ENCODE data around the gene DENND1A.

Gene DENND1A

DNA sequence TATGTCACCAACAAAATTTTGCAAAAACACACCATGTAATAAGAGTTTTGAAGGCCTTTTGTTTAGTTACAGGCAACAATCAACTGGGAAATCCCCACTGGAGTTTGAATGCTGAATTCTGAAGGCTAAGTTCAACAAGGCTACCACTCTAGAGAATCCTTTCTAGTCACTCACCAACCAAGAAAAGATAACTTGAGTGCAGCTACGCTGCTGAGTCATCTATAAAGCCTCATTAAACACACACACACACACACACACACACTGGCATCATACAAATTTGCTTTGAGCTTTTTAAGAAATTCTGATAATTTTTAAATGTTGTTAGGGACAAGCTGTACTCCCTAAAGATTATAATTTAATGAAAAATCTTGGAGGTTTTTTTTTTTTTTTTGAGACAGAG, 219.6 kb downstream of the DENND1A start:
- H3K36me3 ChIP-seq (ENCODE audit: control insufficient read depth in 2 of 2, insufficient read depth in 2 of 2, low read length in 2 of 2): no peaks in the 10 kb centered on the region
- no peak overlapping the region for H3K27ac ChIP-seq (ENCODE audit: low read length)
- H3K4me1 ChIP-seq (ENCODE audit: control insufficient read depth, insufficient read depth, low read length): no peaks in the 10 kb centered on the region
- no peak overlapping the region for H3K4me3 ChIP-seq (ENCODE audit: low read length in 2 of 2)
- H3K9ac ChIP-seq (ENCODE audit: low read length in 2 of 2): no peak overlapping the region
- H3K27me3 ChIP-seq (ENCODE audit: control insufficient read depth in 1 of 2, insufficient read depth in 2 of 2, low read length in 2 of 2): no peaks in the 10 kb centered on the region
- H3K9me3 ChIP-seq (ENCODE audit: control insufficient read depth in 2 of 2, low read length in 2 of 2): no peaks in the 10 kb centered on the region

DNA sequence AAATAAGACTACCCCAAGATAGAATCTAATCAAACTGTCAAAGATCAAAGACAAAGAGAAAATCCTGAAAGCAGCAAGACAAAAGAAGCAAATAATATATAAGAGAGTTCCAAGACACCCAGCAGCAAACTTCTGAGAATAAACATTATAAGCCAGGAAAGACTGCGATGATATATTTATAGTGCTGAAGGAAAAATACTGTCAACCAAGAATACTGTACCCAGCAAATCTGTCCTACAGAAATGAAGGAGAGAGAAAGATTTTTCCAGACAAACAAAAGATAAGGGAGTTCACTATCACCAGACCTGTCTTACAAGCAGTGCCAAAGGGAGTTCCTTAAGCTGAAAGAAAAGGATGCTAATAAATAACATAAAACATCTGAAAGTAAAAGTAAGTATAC, 227.4 kb downstream of the DENND1A start:
- H3K27me3 ChIP-seq (ENCODE audit: control insufficient read depth in 1 of 2, insufficient read depth in 2 of 2, low read length in 2 of 2): no peaks in the 10 kb centered on the region
- no peak overlapping the region for H3K27ac ChIP-seq (ENCODE audit: low read length)
- H3K36me3 ChIP-seq (ENCODE audit: control insufficient read depth in 2 of 2, insufficient read depth in 2 of 2, low read length in 2 of 2): no peaks in the 10 kb centered on the region
- no peak overlapping the region for H3K4me3 ChIP-seq (ENCODE audit: low read length in 2 of 2)
- H3K9ac ChIP-seq (ENCODE audit: low read length in 2 of 2): no peak overlapping the region
- peaks cover 4 to 9% of the 10 kb centered on the region in 2 donors for H3K9me3 ChIP-seq (ENCODE audit: control insufficient read depth in 2 of 2, low read length in 2 of 2)
- H3K4me1 ChIP-seq (ENCODE audit: control insufficient read depth, insufficient read depth, low read length): no peaks in the 10 kb centered on the region

DNA sequence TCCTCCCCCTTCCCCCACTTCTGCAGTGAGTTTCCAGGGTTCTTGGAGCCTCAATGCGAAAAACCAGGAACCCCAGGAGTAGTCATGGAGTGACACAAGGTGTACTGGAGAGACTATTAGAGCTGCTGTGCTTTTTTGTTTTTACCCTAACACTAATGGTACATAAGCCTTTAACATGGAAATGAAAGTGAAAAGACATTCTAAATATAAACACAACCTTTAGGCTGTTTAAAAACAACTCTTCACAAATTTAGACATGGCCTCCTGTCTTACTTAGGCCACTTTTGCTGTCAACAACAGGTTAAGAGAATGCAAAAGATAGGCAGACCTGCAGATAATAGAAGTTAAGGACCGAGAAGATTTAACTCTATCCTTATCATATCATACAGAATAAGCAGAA, 232.2 kb downstream of the DENND1A start:
- Histone ChIP-seq H3K4me1 (ENCODE audit: control insufficient read depth, insufficient read depth, low read length) (no peaks in the 10 kb centered on the region), H3K9ac (ENCODE audit: low read length in 2 of 2) (no peak overlapping the region), H3K9me3 (ENCODE audit: control insufficient read depth in 2 of 2, low read length in 2 of 2) (peaks cover 3 to 4% of the 10 kb centered on the region in 2 donors), H3K27ac (ENCODE audit: low read length) (no peak overlapping the region), H3K4me3 (ENCODE audit: low read length in 2 of 2) (no peak overlapping the region), H3K27me3 (ENCODE audit: control insufficient read depth in 1 of 2, insufficient read depth in 2 of 2, low read length in 2 of 2) (no peaks in the 10 kb centered on the region), H3K36me3 (ENCODE audit: control insufficient read depth in 2 of 2, insufficient read depth in 2 of 2, low read length in 2 of 2) (no peaks in the 10 kb centered on the region)

- Histone ChIP-seq H3K27ac (ENCODE audit: low read length) (no peak overlapping the region), H3K9ac (ENCODE audit: low read length in 2 of 2) (no peak overlapping the region), H3K4me1 (ENCODE audit: control insufficient read depth, insufficient read depth, low read length) (no peaks in the 10 kb centered on the region), H3K4me3 (ENCODE audit: low read length in 2 of 2) (no peak overlapping the region), H3K27me3 (ENCODE audit: control insufficient read depth in 1 of 2, insufficient read depth in 2 of 2, low read length in 2 of 2) (no peaks in the 10 kb centered on the region), H3K36me3 (ENCODE audit: control insufficient read depth in 2 of 2, insufficient read depth in 2 of 2, low read length in 2 of 2) (no peaks in the 10 kb centered on the region), H3K9me3 (ENCODE audit: control insufficient read depth in 2 of 2, low read length in 2 of 2) (peaks cover 0 to under 1% of the 10 kb centered on the region in 2 donors)
Observed at GRCh38 chr9:123696476-123696875, 233.4 kb downstream of the DENND1A start.

GRCh38 chr9:123695386-123695785, 234.5 kb downstream of the DENND1A start:
- no peaks in the 10 kb centered on the region for H3K4me1 ChIP-seq (ENCODE audit: control insufficient read depth, insufficient read depth, low read length)
- no peaks in the 10 kb centered on the region for H3K36me3 ChIP-seq (ENCODE audit: control insufficient read depth in 2 of 2, insufficient read depth in 2 of 2, low read length in 2 of 2)
- H3K9ac ChIP-seq (ENCODE audit: low read length in 2 of 2): no peak overlapping the region
- H3K9me3 ChIP-seq (ENCODE audit: control insufficient read depth in 2 of 2, low read length in 2 of 2): no peaks in the 10 kb centered on the region
- no peak overlapping the region for H3K4me3 ChIP-seq (ENCODE audit: low read length in 2 of 2)
- no peak overlapping the region for H3K27ac ChIP-seq (ENCODE audit: low read length)
- H3K27me3 ChIP-seq (ENCODE audit: control insufficient read depth in 1 of 2, insufficient read depth in 2 of 2, low read length in 2 of 2): no peaks in the 10 kb centered on the region

GRCh38 chr9:123691765-123692303, 238.1 kb downstream of the DENND1A start:
- no peak overlapping the region for H3K4me3 ChIP-seq (ENCODE audit: low read length in 2 of 2)
- no peaks in the 10 kb centered on the region for H3K4me1 ChIP-seq (ENCODE audit: control insufficient read depth, insufficient read depth, low read length)
- no peaks in the 10 kb centered on the region for H3K9me3 ChIP-seq (ENCODE audit: control insufficient read depth in 2 of 2, low read length in 2 of 2)
- H3K9ac ChIP-seq (ENCODE audit: low read length in 2 of 2): no peak overlapping the region
- H3K27ac ChIP-seq (ENCODE audit: low read length): no peak overlapping the region
- H3K27me3 ChIP-seq (ENCODE audit: control insufficient read depth in 1 of 2, insufficient read depth in 2 of 2, low read length in 2 of 2): no peaks in the 10 kb centered on the region
- H3K36me3 ChIP-seq (ENCODE audit: control insufficient read depth in 2 of 2, insufficient read depth in 2 of 2, low read length in 2 of 2): no peaks in the 10 kb centered on the region

GRCh38 chr9:123689701-123690428, 240.1 kb downstream of the DENND1A start:
- H3K27ac ChIP-seq (ENCODE audit: low read length): no peak overlapping the region
- H3K27me3 ChIP-seq (ENCODE audit: control insufficient read depth in 1 of 2, insufficient read depth in 2 of 2, low read length in 2 of 2): no peaks in the 10 kb centered on the region
- H3K4me1 ChIP-seq (ENCODE audit: control insufficient read depth, insufficient read depth, low read length): no peaks in the 10 kb centered on the region
- H3K9me3 ChIP-seq (ENCODE audit: control insufficient read depth in 2 of 2, low read length in 2 of 2): no peaks in the 10 kb centered on the region
- H3K4me3 ChIP-seq (ENCODE audit: low read length in 2 of 2): no peak overlapping the region
- no peak overlapping the region for H3K9ac ChIP-seq (ENCODE audit: low read length in 2 of 2)
- H3K36me3 ChIP-seq (ENCODE audit: control insufficient read depth in 2 of 2, insufficient read depth in 2 of 2, low read length in 2 of 2): no peaks in the 10 kb centered on the region

DNA sequence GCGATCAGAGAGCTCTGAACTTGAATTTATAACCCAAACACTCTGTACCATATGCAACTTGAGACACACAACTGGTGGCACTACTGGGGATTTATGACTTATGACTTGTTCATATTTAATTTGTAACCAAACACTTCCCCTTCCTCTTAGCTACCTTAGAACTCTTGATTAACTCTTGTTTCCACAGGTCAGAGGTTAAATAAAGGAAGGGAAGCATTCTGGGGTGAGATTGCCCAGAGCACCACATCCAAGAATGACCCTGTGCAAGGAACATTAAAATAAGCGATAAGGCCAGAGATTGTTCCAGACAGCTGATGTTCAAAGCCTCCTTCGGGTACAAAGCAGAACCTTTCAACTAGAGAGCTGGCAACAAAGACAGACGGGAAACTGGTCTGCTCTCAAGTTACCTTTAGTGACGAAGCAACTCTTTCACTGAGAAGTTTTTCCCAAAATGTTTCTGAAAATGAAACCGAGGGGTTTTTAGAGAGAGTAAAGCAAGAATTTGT, 242.6 kb downstream of the DENND1A start:
- Histone ChIP-seq H3K4me3 (ENCODE audit: low read length in 2 of 2) (no peak overlapping the region), H3K4me1 (ENCODE audit: control insufficient read depth, insufficient read depth, low read length) (no peaks in the 10 kb centered on the region), H3K27me3 (ENCODE audit: control insufficient read depth in 1 of 2, insufficient read depth in 2 of 2, low read length in 2 of 2) (no peaks in the 10 kb centered on the region), H3K9ac (ENCODE audit: low read length in 2 of 2) (no peak overlapping the region), H3K27ac (ENCODE audit: low read length) (no peak overlapping the region), H3K36me3 (ENCODE audit: control insufficient read depth in 2 of 2, insufficient read depth in 2 of 2, low read length in 2 of 2) (no peaks in the 10 kb centered on the region), H3K9me3 (ENCODE audit: control insufficient read depth in 2 of 2, low read length in 2 of 2) (no peaks in the 10 kb centered on the region)

DNA sequence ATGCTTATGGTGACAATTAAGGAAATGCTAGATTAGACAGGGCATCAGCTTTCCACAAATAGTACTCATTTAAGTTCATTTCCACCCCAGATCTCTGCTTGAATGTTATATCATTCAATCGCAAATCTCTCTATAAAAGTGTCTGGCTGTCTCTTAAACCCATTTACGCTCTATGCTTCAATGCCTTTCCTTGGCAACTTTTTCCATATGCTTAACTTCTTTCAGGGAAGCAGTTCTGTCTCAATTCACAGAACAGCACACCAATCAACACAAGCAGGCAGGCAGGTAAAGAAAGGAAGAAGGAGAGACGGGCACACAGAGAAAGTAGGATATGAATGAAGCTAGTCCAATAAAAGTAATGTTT, 243.1 kb downstream of the DENND1A start:
- no peaks in the 10 kb centered on the region for H3K27me3 ChIP-seq (ENCODE audit: control insufficient read depth in 1 of 2, insufficient read depth in 2 of 2, low read length in 2 of 2)
- no peak overlapping the region for H3K27ac ChIP-seq (ENCODE audit: low read length)
- H3K9me3 ChIP-seq (ENCODE audit: control insufficient read depth in 2 of 2, low read length in 2 of 2): no peaks in the 10 kb centered on the region
- no peaks in the 10 kb centered on the region for H3K4me1 ChIP-seq (ENCODE audit: control insufficient read depth, insufficient read depth, low read length)
- no peak overlapping the region for H3K4me3 ChIP-seq (ENCODE audit: low read length in 2 of 2)
- no peaks in the 10 kb centered on the region for H3K36me3 ChIP-seq (ENCODE audit: control insufficient read depth in 2 of 2, insufficient read depth in 2 of 2, low read length in 2 of 2)
- no peak overlapping the region for H3K9ac ChIP-seq (ENCODE audit: low read length in 2 of 2)

- no peak overlapping the region for H3K4me3 ChIP-seq (ENCODE audit: low read length in 2 of 2)
Observed at GRCh38 chr9:123686131-123686828, 243.6 kb downstream of the DENND1A start.

More at GRCh38 chr9:123686131-123686828, 243.6 kb downstream of the DENND1A start:
- Histone ChIP-seq H3K9ac (ENCODE audit: low read length in 2 of 2) (no peak overlapping the region), H3K4me1 (ENCODE audit: control insufficient read depth, insufficient read depth, low read length) (no peaks in the 10 kb centered on the region), H3K9me3 (ENCODE audit: control insufficient read depth in 2 of 2, low read length in 2 of 2) (no peaks in the 10 kb centered on the region), H3K36me3 (ENCODE audit: control insufficient read depth in 2 of 2, insufficient read depth in 2 of 2, low read length in 2 of 2) (no peaks in the 10 kb centered on the region), H3K27me3 (ENCODE audit: control insufficient read depth in 1 of 2, insufficient read depth in 2 of 2, low read length in 2 of 2) (no peaks in the 10 kb centered on the region), H3K27ac (ENCODE audit: low read length) (no peak overlapping the region)
